Measurements from ENCODE around the gene GUCA2A.

The GUCA2A gene

GRCh38 chr1:42165511-42166210 lies 1.1 kb upstream of the GUCA2A start (continued):
- TF ChIP-seq ZFP41 (tag by site-specific recombination; IDR thresholded peaks at IDR 0.05; ENCODE audit: borderline replicate concordance) (no peak), SP2 (tag by site-specific recombination; IDR thresholded peaks at IDR 0.05) (peak; percentile 18), KLF8 (tag by site-specific recombination; IDR thresholded peaks at IDR 0.05) (0 out of 2 replicates have a peak, but pooled peaks have one; percentile 12), ZBTB1 (tag by site-specific recombination; IDR thresholded peaks at IDR 0.05) (no peak), GLI2 (tag by site-specific recombination; IDR thresholded peaks at IDR 0.05; ENCODE audit: borderline replicate concordance, low read depth) (no peak), KLF1 (tag by site-specific recombination; IDR thresholded peaks at IDR 0.05) (peak; percentile 99), PBX3 (CRISPR knock-in tag; IDR thresholded peaks at IDR 0.05) (no peak), REPIN1 (tag by site-specific recombination; IDR thresholded peaks at IDR 0.05; ENCODE audit: low read depth) (no peak), GLIS1 (tag by site-specific recombination; IDR thresholded peaks at IDR 0.05) (peak; percentile 85), ZSCAN16 (tag by site-specific recombination; IDR thresholded peaks at IDR 0.05) (no peak), ZNF596 (tag by site-specific recombination; IDR thresholded peaks at IDR 0.05) (no peak), FEZF1 (tag by site-specific recombination; IDR thresholded peaks at IDR 0.05) (no peak), ZBTB6 (tag by site-specific recombination; IDR thresholded peaks at IDR 0.05) (no peak)
- TF ChIP-seq, protein P1, sequence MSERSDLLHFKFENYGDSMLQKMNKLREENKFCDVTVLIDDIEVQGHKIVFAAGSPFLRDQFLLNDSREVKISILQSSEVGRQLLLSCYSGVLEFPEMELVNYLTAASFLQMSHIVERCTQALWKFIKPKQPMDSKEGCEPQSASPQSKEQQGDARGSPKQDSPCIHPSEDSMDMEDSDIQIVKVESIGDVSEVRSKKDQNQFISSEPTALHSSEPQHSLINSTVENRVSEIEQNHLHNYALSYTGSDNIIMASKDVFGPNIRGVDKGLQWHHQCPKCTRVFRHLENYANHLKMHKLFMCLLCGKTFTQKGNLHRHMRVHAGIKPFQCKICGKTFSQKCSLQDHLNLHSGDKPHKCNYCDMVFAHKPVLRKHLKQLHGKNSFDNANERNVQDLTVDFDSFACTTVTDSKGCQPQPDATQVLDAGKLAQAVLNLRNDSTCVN (tag by site-specific recombination; optimal IDR thresholded peaks at IDR 0.05), result peak; percentile 20
- TF ChIP-seq, protein P2, sequence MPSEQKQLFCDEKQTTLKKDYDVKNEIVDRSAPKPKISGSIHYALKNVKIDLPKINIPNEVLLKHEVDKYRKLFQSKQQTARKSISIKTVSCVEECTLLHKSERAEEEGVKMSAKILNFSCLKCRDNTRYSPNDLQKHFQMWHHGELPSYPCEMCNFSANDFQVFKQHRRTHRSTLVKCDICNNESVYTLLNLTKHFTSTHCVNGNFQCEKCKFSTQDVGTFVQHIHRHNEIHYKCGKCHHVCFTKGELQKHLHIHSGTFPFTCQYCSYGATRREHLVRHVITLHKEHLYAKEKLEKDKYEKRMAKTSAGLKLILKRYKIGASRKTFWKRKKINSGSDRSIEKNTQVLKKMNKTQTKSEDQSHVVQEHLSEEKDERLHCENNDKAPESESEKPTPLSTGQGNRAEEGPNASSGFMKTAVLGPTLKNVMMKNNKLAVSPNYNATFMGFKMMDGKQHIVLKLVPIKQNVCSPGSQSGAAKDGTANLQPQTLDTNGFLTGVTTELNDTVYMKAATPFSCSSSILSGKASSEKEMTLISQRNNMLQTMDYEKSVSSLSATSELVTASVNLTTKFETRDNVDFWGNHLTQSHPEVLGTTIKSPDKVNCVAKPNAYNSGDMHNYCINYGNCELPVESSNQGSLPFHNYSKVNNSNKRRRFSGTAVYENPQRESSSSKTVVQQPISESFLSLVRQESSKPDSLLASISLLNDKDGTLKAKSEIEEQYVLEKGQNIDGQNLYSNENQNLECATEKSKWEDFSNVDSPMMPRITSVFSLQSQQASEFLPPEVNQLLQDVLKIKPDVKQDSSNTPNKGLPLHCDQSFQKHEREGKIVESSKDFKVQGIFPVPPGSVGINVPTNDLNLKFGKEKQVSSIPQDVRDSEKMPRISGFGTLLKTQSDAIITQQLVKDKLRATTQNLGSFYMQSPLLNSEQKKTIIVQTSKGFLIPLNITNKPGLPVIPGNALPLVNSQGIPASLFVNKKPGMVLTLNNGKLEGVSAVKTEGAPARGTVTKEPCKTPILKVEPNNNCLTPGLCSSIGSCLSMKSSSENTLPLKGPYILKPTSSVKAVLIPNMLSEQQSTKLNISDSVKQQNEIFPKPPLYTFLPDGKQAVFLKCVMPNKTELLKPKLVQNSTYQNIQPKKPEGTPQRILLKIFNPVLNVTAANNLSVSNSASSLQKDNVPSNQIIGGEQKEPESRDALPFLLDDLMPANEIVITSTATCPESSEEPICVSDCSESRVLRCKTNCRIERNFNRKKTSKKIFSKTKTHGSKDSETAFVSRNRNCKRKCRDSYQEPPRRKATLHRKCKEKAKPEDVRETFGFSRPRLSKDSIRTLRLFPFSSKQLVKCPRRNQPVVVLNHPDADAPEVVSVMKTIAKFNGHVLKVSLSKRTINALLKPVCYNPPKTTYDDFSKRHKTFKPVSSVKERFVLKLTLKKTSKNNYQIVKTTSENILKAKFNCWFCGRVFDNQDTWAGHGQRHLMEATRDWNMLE (tag by site-specific recombination; conservative IDR thresholded peaks at IDR 0.05; ENCODE audit: low read depth), result no peak
- TF ChIP-seq, protein P3, sequence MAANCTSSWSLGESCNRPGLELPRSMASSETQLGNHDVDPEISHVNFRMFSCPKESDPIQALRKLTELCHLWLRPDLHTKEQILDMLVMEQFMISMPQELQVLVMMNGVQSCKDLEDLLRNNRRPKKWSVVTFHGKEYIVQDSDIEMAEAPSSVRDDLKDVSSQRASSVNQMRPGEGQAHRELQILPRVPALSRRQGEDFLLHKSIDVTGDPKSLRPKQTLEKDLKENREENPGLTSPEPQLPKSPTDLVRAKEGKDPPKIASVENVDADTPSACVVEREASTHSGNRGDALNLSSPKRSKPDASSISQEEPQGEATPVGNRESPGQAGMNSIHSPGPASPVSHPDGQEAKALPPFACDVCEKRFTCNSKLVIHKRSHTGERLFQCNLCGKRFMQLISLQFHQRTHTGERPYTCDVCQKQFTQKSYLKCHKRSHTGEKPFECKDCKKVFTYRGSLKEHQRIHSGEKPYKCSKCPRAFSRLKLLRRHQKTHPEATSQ (tag by site-specific recombination; IDR thresholded peaks at IDR 0.05), result no peak
- TF ChIP-seq, protein P4, sequence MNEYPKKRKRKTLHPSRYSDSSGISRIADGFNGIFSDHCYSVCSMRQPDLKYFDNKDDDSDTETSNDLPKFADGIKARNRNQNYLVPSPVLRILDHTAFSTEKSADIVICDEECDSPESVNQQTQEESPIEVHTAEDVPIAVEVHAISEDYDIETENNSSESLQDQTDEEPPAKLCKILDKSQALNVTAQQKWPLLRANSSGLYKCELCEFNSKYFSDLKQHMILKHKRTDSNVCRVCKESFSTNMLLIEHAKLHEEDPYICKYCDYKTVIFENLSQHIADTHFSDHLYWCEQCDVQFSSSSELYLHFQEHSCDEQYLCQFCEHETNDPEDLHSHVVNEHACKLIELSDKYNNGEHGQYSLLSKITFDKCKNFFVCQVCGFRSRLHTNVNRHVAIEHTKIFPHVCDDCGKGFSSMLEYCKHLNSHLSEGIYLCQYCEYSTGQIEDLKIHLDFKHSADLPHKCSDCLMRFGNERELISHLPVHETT (tag by site-specific recombination; IDR thresholded peaks at IDR 0.05), result no peak
- TF ChIP-seq, protein P5, sequence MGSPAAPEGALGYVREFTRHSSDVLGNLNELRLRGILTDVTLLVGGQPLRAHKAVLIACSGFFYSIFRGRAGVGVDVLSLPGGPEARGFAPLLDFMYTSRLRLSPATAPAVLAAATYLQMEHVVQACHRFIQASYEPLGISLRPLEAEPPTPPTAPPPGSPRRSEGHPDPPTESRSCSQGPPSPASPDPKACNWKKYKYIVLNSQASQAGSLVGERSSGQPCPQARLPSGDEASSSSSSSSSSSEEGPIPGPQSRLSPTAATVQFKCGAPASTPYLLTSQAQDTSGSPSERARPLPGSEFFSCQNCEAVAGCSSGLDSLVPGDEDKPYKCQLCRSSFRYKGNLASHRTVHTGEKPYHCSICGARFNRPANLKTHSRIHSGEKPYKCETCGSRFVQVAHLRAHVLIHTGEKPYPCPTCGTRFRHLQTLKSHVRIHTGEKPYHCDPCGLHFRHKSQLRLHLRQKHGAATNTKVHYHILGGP (tag by site-specific recombination; IDR thresholded peaks at IDR 0.05), result no peak

Measured in HEK293 (cell line).